ENCODE data around the gene BICD1. TPM values are rescaled to one million over a fixed set of nuclear protein-coding genes. Genes with fewer than 3 reads are reported as not detected.
A peak's percentile ranks its signal among the peaks of the same experiment; 100 is the strongest.

Gene BICD1
- total and polyA plus RNA-seq, 2 of the 13 experiments (the other 11 are each of a cell fraction or from before 2014, with no cell fraction given), result 4.5 to 5.2 TPM

DNA sequence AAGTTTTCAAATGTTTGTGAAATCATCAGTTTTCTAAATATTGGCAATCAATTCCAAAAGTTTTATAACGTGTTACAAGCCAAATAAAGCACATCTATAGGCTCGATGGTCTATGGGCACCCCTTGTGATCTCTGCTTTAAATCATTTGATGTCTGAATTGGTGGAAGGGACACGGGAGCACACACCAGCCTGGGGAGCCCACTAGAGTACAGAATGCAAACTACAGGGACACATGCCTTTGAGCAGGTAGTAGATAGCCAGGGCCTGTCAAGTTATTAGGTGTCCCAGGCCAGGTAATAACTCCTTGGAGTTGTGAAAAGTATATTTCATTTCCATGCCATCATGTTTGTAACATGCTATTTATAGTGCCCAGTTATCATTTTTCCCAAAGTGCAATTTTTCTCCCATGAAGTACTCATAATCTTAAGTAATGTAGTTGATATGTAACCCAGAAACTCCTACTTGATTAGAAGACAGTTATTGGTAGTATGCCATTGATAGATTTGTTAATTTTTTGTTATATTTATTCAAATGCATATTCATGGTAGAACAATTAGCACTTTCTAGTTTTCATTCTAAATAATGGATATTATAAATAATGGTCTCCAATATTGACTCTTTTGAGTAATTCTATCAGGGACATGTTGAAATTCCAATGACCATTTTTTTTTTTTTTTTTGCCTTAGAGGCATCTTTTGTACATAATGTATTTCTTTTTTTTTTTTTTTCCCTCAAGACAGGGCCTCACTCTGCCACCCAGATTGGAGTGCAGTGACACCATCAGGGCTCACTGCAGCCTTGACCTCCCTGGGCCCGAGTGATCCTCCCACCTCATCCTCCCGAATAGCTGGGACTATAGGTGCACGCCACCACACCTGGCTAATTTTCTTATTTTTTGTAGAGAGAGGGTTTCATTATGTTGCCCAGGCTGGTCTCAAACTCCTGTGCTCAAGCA lies 195.8 kb downstream of the BICD1 start:
- FAIRE-seq (peak; percentile 82), DNase-seq (ENCODE audit: low spot score) (peak; percentile 53), ATAC-seq (peak; percentile 98)
- intact Hi-C loops (cut with micrococcal nuclease; ENCODE audit: unreplicated experiment) (loop anchor here (1.0 to 10.0 kb wide), 4 partner anchors 242 to 898 kb away; no protein-coding TSS in a partner anchor), in situ Hi-C loops (cut with HindIII; ENCODE audit: extremely low pct_ligation_motif_present, low pct_unique_long_range_greater_than_20kb) (loop anchor here (10.0 to 25.0 kb wide), 3 partner anchors 238 to 915 kb away; partner anchors contain the start of gene ETFBKMT)
- Histone ChIP-seq H3K4me2 (ENCODE audit: low read depth, low read length) (no peak overlapping the region), H3K9me3 (ENCODE audit: low read length) (no peaks in the 10 kb centered on the region), H3K4me3 (replicated peaks in 1 of 3; ENCODE audit: insufficient read depth in 1 of 3, low read depth in 2 of 3, low read length in 3 of 3) (no peak overlapping the region), H3K36me3 (replicated peaks in 1 of 2; ENCODE audit: control insufficient read depth in 1 of 2, insufficient read depth in 2 of 2, low read length in 2 of 2) (0 out of 5 replicates have a peak, but pooled peaks cover 0 to 2% of the 10 kb centered on the region in 2 experiments), H2AFZ (ENCODE audit: low read length) (no peak overlapping the region), H3K27me3 (ENCODE audit: control insufficient read depth in 1 of 2, insufficient read depth in 2 of 2, low read length in 2 of 2) (no peaks in the 10 kb centered on the region), H3K79me2 (ENCODE audit: insufficient read depth, low read length) (no peaks in the 10 kb centered on the region), H3K4me1 (ENCODE audit: insufficient read depth, low read length) (no peaks in the 10 kb centered on the region), H3K9ac (ENCODE audit: insufficient read depth, low read depth, low read length) (no peak overlapping the region), H3K27ac (ENCODE audit: extremely low read length, insufficient read depth, low read length) (no peak overlapping the region), H4K20me1 (ENCODE audit: insufficient read depth, low read length) (no peaks in the 10 kb centered on the region)
- POLR2A ChIA-PET, result no interaction called here
- no TSS peak for BruUV-seq (replicated peaks)
- CTCF ChIA-PET (ENCODE audit: low intra/inter-chr PET ratio, low total read pairs), result interaction anchor here (0.6 to 1.4 kb wide), 3 partner anchors 238 to 620 kb away, joined by 3 to 7 read pairs (median 3); no protein-coding TSS in a partner anchor
- WGBS (ENCODE audit: low lambda C conversion rate), result 63% methylated on average over 6 of the region's 6 CpGs
- TF ChIP-seq, protein P1, sequence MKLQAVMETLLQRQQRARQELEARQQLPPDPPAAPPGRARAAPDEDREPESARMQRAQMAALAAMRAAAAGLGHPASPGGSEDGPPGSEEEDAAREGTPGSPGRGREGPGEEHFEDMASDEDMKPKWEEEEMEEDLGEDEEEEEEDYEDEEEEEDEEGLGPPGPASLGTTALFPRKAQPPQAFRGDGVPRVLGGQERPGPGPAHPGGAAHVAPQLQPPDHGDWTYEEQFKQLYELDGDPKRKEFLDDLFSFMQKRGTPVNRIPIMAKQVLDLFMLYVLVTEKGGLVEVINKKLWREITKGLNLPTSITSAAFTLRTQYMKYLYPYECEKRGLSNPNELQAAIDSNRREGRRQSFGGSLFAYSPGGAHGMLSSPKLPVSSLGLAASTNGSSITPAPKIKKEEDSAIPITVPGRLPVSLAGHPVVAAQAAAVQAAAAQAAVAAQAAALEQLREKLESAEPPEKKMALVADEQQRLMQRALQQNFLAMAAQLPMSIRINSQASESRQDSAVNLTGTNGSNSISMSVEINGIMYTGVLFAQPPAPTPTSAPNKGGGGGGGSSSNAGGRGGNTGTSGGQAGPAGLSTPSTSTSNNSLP (IDR thresholded peaks at IDR 0.05; ENCODE audit: low read depth, low read length), result peak; percentile 58; the same call in 1 of the 2 replicates
- peak; percentile 80 for TF ChIP-seq SMC3 (IDR thresholded peaks at IDR 0.05; ENCODE audit: low read length)
- no peak for TF ChIP-seq ZFP36L1 (CRISPR knock-in tag; IDR thresholded peaks at IDR 0.05)
- peak; percentile 88 for TF ChIP-seq STAG1 (CRISPR knock-in tag; IDR thresholded peaks at IDR 0.05)
- TF ChIP-seq ZNF772 (CRISPR knock-in tag; IDR thresholded peaks at IDR 0.05), result no peak
- TF ChIP-seq ZNF121 (CRISPR knock-in tag; IDR thresholded peaks at IDR 0.05), result no peak
- TF ChIP-seq TBX2 (CRISPR knock-in tag; IDR thresholded peaks at IDR 0.05; ENCODE audit: borderline replicate concordance), result no peak
- TF ChIP-seq SCMH1 (CRISPR knock-in tag; IDR thresholded peaks at IDR 0.05; ENCODE audit: borderline replicate concordance), result no peak
- TF ChIP-seq ZNF251 (CRISPR knock-in tag; IDR thresholded peaks at IDR 0.05), result no peak
- no peak for TF ChIP-seq ISL2 (CRISPR knock-in tag; IDR thresholded peaks at IDR 0.05)
- TF ChIP-seq TBX3 (IDR thresholded peaks at IDR 0.05; ENCODE audit: borderline replicate concordance), result no peak
- TF ChIP-seq ZNF552 (CRISPR knock-in tag; IDR thresholded peaks at IDR 0.05; ENCODE audit: borderline replicate concordance), result no peak
- TF ChIP-seq, protein P2, sequence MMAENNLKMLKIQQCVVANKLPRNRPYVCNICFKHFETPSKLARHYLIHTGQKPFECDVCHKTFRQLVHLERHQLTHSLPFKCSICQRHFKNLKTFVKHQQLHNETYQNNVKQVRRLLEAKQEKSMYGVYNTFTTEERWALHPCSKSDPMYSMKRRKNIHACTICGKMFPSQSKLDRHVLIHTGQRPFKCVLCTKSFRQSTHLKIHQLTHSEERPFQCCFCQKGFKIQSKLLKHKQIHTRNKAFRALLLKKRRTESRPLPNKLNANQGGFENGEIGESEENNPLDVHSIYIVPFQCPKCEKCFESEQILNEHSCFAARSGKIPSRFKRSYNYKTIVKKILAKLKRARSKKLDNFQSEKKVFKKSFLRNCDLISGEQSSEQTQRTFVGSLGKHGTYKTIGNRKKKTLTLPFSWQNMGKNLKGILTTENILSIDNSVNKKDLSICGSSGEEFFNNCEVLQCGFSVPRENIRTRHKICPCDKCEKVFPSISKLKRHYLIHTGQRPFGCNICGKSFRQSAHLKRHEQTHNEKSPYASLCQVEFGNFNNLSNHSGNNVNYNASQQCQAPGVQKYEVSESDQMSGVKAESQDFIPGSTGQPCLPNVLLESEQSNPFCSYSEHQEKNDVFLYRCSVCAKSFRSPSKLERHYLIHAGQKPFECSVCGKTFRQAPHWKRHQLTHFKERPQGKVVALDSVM (CRISPR knock-in tag; IDR thresholded peaks at IDR 0.05), result no peak
- TF ChIP-seq, protein P3, sequence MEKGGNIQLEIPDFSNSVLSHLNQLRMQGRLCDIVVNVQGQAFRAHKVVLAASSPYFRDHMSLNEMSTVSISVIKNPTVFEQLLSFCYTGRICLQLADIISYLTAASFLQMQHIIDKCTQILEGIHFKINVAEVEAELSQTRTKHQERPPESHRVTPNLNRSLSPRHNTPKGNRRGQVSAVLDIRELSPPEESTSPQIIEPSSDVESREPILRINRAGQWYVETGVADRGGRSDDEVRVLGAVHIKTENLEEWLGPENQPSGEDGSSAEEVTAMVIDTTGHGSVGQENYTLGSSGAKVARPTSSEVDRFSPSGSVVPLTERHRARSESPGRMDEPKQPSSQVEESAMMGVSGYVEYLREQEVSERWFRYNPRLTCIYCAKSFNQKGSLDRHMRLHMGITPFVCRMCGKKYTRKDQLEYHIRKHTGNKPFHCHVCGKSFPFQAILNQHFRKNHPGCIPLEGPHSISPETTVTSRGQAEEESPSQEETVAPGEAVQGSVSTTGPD (CRISPR knock-in tag; IDR thresholded peaks at IDR 0.05), result no peak
- no peak for TF ChIP-seq ZMYM4 (CRISPR knock-in tag; IDR thresholded peaks at IDR 0.05)
- TF ChIP-seq ZNF569 (CRISPR knock-in tag; IDR thresholded peaks at IDR 0.05; ENCODE audit: borderline replicate concordance), result no peak
- no peak for TF ChIP-seq ARID2 (CRISPR knock-in tag; IDR thresholded peaks at IDR 0.05; ENCODE audit: borderline replicate concordance)
- no peak for TF ChIP-seq ZEB1 (IDR thresholded peaks at IDR 0.05; ENCODE audit: insufficient replicate concordance, low read depth)
- TF ChIP-seq ZNF780A (CRISPR knock-in tag; IDR thresholded peaks at IDR 0.05), result no peak

All from HepG2 (cell line).